NCI-H187 treated with DMSO at 0.1 percent for 48 hours (cell line): ENCODE measurements around the gene ARHGEF17.

Experiments used
- DNase-seq: peaks from one replicate; lab custom pipeline; 2025; lab: John Stamatoyannopoulos, UW

Gene ARHGEF17

DNA sequence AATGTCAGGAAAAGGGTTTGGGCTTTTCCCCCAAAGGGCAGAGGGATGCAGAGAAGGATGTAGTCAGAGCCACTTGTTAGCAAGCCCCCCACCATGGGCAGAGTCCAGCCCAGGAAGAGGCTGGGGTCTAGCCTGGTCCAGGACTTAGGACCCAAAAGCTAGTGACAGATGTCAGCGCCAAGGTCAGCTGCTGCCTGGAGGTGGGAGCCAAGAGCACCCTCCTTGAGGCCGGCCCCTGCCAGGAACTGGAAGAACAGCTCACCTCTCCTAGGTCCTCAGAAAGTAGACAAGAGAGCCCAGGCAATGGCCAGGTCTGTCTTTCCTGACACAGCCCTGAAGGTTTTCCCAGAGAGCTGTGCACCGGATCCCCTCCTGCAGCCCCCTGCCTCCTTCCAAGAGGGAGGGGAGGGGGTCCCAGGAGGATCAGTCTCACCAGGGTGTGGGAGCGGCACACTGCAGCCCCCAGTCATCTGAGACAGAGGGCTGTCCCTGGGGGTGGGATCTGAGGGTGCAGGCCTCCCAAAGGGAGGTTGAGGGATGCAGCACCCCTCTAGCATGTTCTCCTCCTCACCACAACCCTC is 14.6 kb upstream of the ARHGEF17 start:
- DNase-seq = no peak

DNA sequence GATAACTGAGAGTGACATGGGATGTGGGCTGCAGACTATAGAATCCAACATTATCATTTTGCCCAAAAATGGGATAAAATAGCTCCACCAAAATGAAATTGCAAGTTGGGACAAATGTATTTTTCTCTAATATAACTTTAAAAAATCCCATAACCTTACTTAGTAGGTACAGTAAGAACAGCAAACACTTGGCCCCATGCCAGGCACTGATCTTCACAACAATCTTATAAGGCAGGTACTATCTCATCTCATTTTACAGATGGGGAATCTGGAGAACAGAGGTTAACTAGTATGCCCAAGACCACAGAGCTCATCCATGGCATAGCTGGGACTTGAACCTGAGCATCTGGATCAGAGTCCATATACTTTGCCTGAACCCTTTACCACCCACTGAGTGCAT is 13.5 kb upstream of the ARHGEF17 start:
- no peak for DNase-seq

DNA sequence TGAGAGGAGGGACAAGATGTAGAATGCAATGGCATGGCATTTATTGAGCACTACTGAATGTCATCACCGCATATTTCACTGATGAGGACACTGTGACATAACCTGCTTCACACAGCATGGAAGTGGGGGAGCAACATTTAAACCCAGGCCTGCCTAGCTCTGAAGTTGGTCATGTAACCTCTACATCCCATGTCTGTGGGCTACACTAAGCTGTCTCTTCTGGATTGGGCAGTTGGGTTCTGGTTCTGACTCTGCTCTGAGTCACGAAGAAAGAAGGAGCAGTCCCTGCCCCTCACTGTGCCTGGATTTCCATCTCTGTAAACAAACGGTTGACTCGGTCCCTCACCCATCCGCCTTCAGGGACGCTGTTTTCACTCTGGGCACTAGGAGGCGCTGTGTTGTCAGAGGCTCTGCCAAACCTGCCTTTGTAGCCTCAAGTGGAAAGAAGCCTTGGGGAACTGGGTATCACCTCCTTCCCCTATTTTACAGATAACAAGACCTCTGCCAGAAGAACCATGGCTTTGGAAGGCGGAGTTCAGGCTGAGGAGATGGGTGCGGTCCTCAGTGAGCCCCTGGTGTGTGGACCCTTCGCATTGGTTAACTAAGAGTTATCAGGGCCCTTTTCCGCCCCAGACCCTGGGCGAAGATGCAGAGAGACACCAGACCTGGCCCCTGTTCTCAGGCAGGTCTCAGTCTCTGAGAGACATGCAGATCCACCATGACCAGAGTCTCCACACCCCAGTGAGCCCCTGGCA is 12.7 kb upstream of the ARHGEF17 start:
- no peak for DNase-seq

DNA sequence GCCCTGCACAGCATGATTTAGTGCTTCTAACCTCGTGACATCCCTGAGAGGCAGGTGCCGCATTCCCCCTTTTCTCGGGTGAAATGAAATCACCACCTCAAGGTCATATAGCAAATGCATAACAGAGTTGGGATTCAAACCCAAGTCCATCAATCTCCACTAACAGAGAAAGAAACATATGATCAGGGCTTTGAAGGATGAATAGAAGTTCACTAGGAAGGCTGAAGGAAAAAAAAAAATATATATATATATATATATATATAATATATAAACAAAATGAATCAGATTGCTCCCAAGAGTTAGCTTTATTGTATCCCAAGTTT is 12.1 kb upstream of the ARHGEF17 start:
- no peak for DNase-seq

DNA sequence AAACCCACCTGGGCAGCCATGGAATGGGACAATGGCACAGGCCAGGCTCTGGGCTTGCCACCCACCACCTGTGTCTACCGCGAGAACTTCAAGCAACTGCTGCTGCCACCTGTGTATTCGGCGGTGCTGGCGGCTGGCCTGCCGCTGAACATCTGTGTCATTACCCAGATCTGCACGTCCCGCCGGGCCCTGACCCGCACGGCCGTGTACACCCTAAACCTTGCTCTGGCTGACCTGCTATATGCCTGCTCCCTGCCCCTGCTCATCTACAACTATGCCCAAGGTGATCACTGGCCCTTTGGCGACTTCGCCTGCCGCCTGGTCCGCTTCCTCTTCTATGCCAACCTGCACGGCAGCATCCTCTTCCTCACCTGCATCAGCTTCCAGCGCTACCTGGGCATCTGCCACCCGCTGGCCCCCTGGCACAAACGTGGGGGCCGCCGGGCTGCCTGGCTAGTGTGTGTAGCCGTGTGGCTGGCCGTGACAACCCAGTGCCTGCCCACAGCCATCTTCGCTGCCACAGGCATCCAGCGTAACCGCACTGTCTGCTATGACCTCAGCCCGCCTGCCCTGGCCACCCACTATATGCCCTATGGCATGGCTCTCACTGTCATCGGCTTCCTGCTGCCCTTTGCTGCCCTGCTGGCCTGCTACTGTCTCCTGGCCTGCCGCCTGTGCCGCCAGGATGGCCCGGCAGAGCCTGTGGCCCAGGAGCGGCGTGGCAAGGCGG is 11.4 kb upstream of the ARHGEF17 start:
- DNase-seq = no peak

DNA sequence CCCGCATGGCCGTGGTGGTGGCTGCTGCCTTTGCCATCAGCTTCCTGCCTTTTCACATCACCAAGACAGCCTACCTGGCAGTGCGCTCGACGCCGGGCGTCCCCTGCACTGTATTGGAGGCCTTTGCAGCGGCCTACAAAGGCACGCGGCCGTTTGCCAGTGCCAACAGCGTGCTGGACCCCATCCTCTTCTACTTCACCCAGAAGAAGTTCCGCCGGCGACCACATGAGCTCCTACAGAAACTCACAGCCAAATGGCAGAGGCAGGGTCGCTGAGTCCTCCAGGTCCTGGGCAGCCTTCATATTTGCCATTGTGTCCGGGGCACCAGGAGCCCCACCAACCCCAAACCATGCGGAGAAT is 10.9 kb upstream of the ARHGEF17 start:
- no peak for DNase-seq

DNA sequence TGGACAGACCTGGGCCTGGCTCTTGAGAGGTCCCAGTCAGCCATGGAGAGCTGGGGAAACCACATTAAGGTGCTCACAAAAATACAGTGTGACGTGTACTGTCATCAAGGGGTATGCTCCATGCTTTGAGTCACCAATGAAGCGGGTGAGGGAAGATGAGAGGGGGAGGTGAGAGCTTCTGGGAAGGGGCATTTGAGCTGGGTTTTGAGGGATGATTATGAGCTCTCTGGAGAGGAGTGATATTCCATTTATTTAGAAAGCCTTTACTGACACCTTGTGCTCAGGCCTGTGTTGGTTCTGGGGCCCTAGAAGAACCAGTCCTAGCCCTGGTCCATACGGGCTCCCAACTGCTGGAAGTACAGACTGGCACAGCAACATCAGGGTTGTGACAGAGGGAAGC is 10.4 kb upstream of the ARHGEF17 start:
- no peak for DNase-seq

DNA sequence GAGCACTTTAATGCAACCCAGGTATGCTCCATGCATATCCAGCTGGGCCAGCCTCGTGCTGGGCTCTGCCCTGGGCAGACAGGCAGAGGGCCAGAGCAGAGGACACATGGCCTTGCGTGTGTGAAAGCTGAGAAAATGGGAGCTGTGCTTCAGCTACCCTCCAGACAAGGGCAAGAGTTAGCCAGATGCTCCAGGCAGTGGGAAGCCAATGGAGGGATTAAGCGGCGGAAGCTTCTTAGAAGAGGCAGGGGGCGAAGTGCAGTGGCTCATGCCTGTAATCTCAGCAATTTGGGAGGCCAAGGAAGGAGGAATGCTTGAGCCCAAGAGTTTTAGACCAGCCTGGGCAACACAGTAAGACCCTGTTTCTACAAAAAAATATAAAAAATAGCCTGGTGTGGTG is 9.8 kb upstream of the ARHGEF17 start:
- no peak for DNase-seq

DNA sequence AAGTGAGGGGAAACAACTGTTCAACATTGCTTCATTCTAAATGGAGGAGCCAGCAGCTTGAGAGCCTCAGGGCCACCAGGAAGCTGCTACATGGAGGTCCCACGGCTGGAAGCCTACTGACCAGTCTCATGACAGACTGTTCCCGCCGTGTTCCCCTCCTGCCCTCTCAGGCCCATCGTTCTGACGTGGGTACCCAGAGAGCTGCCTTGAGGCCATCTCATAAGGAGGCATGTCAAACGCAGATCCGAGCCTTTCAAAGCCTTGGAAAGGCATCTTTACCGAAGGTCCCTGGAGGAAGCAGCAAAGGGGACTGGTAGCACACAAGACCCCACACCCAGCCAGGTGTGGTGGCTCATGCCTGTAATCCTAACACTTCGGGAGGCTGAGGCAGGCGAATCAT is 8.3 kb upstream of the ARHGEF17 start:
- DNase-seq = no peak

DNA sequence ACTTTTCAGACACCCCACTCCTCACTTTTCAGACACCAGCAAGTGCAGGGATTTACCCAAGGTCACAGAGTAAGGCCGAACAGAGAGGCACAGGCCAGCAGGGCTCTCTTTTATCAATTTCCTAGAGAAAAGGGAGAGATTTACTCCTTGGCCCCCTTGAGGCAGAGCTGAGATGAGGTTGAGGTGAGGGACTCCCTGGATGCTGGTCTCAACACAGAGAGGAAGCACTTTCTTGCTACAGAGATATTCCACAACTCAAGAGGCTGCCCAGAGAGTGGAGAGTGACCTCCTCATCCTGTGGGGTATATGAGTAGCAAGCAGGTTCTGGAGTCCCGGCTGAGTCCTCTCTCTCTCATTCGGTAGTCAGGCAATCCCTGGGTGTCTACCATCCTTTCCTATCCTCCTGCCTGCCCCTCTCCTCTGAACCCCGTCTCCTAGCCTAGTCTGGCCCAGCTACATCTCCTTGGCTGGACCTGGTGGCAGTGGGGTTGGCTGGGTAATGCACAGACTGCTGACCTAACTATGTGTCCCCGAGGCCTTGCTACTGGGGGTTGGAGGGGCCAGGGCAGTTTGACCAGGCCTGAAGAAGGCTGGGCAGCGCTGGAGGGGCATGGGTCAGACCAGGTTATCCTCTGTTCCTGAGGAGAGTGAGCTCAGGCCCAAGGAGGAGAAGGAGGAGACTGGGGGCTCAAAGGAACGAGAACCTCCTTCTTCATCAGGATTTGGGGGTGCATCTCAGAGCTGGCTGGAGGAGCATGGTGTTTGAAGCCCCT is 1.8 kb upstream of the ARHGEF17 start:
- no peak for DNase-seq

DNA sequence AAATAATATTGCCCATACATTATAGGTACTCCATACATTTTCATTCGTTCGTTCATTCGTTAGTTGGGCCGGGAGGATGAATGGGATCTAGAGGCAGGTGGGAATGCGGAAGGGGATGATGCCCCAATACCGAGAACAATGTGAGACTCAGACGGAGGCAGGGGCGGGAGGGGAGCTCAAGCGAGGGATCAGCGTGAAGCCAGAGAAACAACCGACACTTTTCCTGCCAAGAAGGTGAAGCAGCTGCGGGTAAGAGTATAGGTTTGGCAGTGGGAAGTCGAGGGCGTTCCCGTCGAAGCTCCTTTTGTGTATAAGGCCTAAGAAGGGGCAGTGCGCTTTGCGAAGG is 1.1 kb upstream of the ARHGEF17 start:
- no peak for DNase-seq

DNA sequence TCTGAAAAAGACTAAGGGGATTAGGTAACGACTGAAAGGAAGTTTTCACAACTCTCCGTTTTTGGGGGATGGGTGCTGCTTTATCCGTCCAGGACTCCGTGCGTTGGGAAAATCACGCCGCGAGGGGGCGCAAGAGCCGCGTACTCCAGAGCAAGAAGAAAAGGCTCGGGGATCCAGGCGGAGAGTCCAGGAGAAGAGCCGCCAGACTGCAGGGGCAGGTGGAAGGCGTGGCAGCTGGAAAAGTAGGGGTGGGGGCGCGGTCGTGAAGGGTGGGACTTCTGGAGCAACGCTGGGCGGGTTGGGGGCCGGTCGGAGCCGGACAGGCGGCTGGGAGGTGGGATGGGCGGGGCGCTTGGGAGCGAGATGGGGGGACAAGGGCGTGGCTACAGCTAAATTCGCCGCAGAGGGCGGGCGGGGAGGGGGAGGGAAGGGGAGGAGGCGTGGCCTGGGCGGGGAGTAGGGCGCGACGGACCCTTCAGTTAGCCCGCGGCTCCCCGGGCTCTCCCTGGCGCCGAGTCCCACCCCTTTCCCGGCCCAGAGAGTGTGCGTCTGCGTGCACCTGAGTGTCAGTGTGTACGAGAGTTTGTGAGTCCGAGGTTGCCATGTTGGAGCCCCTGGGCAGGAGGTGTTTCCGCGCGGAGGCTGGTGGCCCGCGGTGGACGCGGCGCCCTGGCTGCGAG is 613 bp upstream of the ARHGEF17 start:
- DNase-seq = peak; percentile 73

DNA sequence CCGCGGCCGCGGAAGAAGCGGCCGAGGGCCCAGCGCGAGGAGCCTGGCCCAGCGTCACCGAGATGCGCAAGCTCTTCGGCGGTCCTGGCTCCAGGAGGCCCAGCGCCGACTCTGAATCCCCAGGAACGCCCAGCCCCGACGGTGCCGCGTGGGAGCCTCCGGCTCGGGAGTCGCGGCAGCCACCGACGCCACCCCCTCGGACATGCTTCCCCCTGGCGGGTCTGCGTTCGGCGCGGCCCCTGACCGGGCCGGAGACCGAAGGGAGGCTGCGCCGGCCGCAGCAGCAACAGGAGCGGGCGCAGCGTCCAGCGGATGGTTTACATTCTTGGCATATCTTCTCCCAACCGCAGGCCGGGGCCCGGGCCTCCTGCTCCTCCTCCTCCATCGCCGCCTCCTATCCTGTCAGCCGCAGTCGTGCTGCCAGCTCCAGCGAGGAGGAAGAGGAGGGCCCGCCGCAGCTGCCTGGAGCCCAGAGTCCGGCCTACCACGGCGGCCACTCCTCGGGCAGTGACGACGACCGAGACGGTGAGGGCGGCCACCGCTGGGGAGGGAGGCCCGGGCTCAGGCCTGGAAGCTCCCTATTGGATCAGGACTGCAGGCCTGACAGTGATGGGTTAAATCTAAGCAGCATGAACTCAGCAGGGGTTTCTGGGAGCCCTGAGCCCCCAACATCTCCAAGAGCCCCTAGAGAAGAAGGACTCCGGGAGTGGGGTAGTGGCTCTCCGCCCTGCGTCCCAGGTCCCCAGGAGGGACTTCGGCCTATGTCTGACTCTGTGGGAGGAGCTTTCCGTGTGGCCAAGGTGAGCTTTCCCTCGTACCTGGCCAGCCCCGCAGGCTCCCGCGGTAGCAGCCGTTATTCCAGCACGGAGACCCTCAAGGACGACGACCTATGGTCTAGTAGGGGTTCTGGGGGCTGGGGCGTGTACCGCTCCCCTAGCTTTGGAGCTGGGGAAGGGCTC is 1.2 kb downstream of the ARHGEF17 start:
- DNase-seq = no peak

DNA sequence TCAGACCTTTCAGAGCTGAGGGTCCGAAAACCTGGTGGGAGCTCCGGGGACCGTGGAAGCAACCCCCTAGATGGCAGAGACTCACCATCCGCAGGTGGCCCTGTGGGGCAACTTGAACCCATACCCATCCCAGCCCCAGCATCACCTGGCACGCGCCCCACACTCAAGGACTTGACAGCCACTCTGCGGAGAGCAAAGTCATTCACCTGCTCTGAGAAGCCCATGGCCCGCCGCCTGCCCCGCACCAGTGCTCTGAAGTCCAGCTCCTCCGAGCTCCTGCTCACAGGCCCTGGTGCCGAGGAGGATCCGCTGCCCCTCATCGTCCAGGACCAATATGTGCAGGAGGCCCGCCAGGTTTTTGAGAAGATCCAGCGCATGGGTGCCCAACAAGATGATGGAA is 2.0 kb downstream of the ARHGEF17 start:
- no peak for DNase-seq

DNA sequence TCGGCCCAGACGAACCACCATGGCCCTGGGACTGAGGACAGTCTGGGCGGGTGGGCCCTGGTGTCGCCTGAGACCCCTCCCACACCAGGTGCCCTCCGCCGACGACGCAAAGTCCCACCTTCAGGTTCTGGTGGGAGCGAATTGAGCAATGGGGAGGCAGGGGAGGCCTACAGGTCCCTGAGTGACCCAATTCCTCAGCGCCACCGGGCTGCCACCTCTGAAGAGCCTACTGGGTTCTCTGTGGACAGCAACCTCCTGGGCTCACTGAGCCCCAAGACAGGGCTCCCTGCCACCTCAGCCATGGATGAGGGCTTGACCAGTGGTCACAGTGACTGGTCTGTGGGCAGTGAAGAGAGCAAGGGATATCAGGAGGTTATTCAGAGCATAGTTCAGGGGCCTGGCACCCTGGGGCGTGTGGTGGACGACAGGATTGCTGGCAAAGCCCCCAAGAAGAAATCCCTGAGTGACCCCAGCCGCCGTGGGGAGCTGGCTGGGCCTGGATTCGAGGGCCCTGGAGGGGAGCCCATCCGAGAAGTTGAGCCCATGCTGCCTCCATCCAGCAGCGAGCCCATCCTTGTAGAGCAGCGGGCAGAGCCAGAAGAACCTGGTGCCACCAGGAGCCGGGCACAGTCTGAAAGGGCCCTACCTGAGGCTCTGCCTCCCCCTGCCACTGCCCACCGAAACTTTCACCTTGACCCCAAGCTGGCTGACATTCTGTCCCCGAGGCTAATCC is 2.8 kb downstream of the ARHGEF17 start:
- DNase-seq = no peak

DNA sequence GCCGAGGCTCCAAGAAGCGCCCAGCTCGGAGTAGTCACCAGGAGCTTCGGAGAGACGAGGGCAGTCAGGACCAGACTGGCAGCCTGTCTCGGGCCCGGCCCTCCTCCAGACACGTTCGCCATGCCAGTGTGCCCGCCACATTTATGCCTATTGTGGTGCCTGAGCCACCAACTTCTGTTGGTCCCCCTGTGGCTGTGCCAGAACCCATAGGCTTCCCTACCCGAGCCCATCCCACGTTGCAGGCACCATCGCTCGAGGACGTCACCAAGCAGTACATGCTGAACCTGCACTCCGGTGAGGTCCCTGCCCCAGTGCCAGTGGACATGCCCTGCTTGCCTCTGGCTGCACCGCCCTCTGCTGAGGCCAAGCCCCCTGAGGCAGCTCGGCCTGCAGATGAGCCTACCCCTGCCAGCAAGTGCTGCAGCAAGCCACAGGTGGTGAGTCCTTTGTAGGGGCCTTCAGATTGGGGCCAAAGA is 3.4 kb downstream of the ARHGEF17 start:
- DNase-seq = no peak

DNA sequence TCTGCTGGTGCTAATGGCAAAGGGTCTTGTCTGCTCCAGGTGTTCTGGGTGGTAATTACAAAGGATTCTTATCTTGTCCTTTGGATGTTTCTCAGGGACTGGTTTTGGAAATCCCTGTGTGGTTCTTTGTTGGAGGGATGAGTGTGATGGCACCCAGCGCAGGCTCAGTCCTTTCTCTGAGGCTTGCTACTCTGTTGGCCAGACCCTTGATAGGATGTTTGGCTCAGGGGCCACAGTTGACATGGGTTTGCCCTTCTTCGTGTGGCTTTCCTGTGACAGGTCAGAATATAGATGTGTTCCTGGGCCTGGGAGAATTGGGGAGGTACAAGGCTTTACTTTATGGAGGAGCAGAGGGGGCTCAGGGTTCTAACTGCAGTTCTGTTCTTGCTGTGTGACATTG is 4.0 kb downstream of the ARHGEF17 start:
- no peak for DNase-seq

DNA sequence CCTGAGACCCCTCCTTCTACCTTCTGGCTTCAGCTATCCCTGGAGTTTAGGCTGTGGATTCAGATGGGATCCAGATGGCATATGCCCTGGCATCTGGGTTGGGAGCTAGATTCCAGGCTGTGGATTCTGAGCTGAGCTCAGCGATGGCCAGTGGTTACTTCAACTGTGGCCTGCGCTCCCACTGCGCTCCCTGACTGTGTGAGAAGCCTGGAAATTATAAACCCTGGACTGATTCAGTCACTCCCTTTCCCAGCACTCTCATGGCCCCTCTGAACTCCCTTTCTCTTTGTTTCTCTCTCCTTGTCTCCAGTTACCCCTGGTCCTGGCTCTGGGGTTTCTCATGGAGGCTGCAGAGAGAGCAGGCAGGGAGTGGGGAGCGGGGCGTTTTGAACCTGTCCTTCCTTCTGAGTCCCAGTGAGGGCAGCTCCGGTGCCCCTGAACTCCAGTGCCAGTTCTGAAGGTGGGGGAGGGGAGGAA is 4.8 kb downstream of the ARHGEF17 start:
- DNase-seq = no peak

DNA sequence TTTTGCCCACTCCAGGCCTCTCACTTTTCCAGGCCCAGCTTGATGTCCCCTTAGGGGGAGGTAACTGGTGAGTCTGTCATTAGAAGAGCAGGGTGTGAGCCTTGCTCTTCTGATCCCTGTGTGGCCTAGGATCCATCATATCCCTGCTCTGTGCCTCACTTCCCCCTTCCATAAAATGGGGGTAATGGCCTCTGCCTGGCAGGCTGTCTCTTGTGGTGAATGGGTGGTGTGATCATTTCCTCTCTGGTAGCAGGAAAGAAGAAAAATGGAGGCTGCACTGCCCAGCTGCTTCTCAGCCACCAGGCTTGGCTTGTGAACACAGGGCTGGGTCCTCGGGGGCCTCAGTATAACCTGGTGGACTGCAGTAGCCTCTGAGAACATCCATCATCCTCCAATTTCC is 5.6 kb downstream of the ARHGEF17 start:
- no peak for DNase-seq
